ENCODE data around the gene CRYBG3.

Gene CRYBG3

DNA sequence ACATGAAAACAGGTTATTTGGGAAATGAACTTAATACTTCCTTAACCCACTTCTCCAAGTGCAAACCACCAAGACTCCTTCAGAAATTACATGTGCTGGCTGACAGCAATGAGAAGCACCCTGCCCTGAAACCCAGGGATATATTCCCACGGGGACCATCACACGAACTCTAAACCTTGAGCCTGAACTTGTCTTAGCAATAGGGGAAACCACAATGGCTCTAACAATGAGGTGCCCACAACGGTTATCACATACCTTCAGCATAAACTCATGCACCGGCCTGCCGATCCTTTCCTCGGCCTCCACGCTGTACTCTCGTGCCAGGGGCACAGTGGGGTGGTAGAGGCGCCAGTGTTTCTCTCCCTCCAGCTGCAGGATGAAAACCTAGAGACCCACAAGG, 137.0 kb downstream of the CRYBG3 start:
- Mint-ChIP-seq H3K4me3 (no peak overlapping the region), H3K4me1 (peaks cover 25% of the 10 kb centered on the region), H3K27ac (no peak overlapping the region), H3K9me3 (no peaks in the 10 kb centered on the region), H3K27me3 (no peaks in the 10 kb centered on the region), H3K36me3 (peaks cover 69% of the 10 kb centered on the region)
- ATAC-seq, result no peak

DNA sequence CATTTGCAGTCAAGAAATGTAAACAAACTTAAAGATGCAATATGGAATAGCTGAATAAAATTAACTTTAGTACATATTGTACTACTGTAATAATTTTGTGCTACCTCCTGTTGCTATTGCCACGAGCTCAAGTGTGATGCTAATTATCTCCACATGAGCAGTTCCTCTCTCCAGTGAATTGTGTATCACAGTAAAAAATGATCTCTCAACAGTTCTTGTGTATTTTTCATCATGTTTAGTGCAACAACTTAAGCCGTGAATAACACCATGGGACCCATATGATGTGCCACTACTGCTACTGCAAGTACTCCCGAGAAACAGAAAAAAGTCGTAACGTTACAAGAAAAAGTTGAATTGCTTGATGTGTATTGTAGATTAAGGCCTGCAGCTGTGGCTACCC, 138.1 kb downstream of the CRYBG3 start:
- H3K4me1 Mint-ChIP-seq, result peaks cover 32% of the 10 kb centered on the region
- no peak overlapping the region for H3K4me3 Mint-ChIP-seq
- peaks cover 67% of the 10 kb centered on the region for H3K36me3 Mint-ChIP-seq
- no peaks in the 10 kb centered on the region for H3K27me3 Mint-ChIP-seq
- H3K27ac Mint-ChIP-seq, result no peak overlapping the region
- no peak for ATAC-seq
- H3K9me3 Mint-ChIP-seq, result no peaks in the 10 kb centered on the region

GRCh38 chr3:97960551-97960950, 138.7 kb downstream of the CRYBG3 start:
- Mint-ChIP-seq H3K36me3 (peaks cover 61% of the 10 kb centered on the region), H3K9me3 (no peaks in the 10 kb centered on the region), H3K4me1 (peaks cover 28% of the 10 kb centered on the region), H3K4me3 (no peak overlapping the region), H3K27ac (no peak overlapping the region), H3K27me3 (no peaks in the 10 kb centered on the region)
- no peak for ATAC-seq

- no peaks in the 10 kb centered on the region for H3K9me3 Mint-ChIP-seq
- no peak overlapping the region for H3K4me3 Mint-ChIP-seq
- no peak for ATAC-seq
- H3K36me3 Mint-ChIP-seq, result peaks cover 55% of the 10 kb centered on the region
- H3K27ac Mint-ChIP-seq, result no peak overlapping the region
- H3K4me1 Mint-ChIP-seq, result peaks cover 28% of the 10 kb centered on the region
- no peaks in the 10 kb centered on the region for H3K27me3 Mint-ChIP-seq
Observed at GRCh38 chr3:97960993-97961766, 139.4 kb downstream of the CRYBG3 start.

GRCh38 chr3:97967966-97968365, 146.2 kb downstream of the CRYBG3 start:
- peaks cover 63% of the 10 kb centered on the region for H3K4me1 Mint-ChIP-seq
- H3K27me3 Mint-ChIP-seq, result no peaks in the 10 kb centered on the region
- H3K4me3 Mint-ChIP-seq, result no peak overlapping the region
- H3K9me3 Mint-ChIP-seq, result no peaks in the 10 kb centered on the region
- no peak overlapping the region for H3K27ac Mint-ChIP-seq
- ATAC-seq, result no peak
- peaks cover 25% of the 10 kb centered on the region for H3K36me3 Mint-ChIP-seq

- H3K4me3 Mint-ChIP-seq, result no peak overlapping the region
- H3K27me3 Mint-ChIP-seq, result no peaks in the 10 kb centered on the region
- H3K27ac Mint-ChIP-seq, result no peak overlapping the region
Observed at GRCh38 chr3:97968376-97968775, 146.6 kb downstream of the CRYBG3 start.

DNA sequence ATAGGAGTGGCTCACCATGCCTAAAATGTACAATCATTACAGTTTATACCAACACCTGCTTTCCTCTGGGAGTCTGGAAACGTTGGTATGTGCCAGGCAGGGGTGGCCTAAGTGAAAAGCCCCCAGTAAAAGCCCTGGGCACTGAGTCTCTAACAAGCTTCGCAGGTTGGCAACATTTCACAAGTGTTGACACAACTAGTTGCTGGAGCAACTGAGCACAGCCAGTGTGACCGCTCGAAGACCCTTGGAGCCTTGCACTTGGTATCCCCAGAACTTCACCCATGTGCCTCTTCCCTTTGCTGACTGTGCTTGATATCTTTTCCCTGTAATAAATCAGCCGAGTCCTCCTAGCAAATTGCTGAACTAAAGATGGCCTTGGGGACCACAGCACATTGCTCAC, 147.7 kb downstream of the CRYBG3 start:
- Mint-ChIP-seq H3K4me1 (peaks cover 60% of the 10 kb centered on the region), H3K27ac (peak overlapping the region; percentile 91), H3K36me3 (peaks cover 16% of the 10 kb centered on the region), H3K27me3 (no peaks in the 10 kb centered on the region), H3K4me3 (no peak overlapping the region), H3K9me3 (no peaks in the 10 kb centered on the region)
- no peak for ATAC-seq

More at GRCh38 chr3:97968376-97968775, 146.6 kb downstream of the CRYBG3 start:
- no peak for ATAC-seq
- Mint-ChIP-seq H3K36me3 (peaks cover 25% of the 10 kb centered on the region), H3K4me1 (peaks cover 63% of the 10 kb centered on the region), H3K9me3 (no peaks in the 10 kb centered on the region)

GRCh38 chr3:97970156-97970555, 148.3 kb downstream of the CRYBG3 start:
- H3K4me1 Mint-ChIP-seq, result peaks cover 62% of the 10 kb centered on the region
- H3K4me3 Mint-ChIP-seq, result no peak overlapping the region

GRCh38 chr3:97970956-97971620, 149.3 kb downstream of the CRYBG3 start:
- Mint-ChIP-seq H3K4me1 (peaks cover 63% of the 10 kb centered on the region), H3K4me3 (peak overlapping the region; percentile 93), H3K36me3 (peaks cover 16% of the 10 kb centered on the region), H3K27ac (peak overlapping the region; percentile 91), H3K9me3 (no peaks in the 10 kb centered on the region), H3K27me3 (no peaks in the 10 kb centered on the region)
- ATAC-seq, result no peak

More at GRCh38 chr3:97970156-97970555, 148.3 kb downstream of the CRYBG3 start:
- no peaks in the 10 kb centered on the region for H3K27me3 Mint-ChIP-seq
- no peak for ATAC-seq
- peak overlapping the region; percentile 91 for H3K27ac Mint-ChIP-seq
- peaks cover 16% of the 10 kb centered on the region for H3K36me3 Mint-ChIP-seq
- no peaks in the 10 kb centered on the region for H3K9me3 Mint-ChIP-seq

DNA sequence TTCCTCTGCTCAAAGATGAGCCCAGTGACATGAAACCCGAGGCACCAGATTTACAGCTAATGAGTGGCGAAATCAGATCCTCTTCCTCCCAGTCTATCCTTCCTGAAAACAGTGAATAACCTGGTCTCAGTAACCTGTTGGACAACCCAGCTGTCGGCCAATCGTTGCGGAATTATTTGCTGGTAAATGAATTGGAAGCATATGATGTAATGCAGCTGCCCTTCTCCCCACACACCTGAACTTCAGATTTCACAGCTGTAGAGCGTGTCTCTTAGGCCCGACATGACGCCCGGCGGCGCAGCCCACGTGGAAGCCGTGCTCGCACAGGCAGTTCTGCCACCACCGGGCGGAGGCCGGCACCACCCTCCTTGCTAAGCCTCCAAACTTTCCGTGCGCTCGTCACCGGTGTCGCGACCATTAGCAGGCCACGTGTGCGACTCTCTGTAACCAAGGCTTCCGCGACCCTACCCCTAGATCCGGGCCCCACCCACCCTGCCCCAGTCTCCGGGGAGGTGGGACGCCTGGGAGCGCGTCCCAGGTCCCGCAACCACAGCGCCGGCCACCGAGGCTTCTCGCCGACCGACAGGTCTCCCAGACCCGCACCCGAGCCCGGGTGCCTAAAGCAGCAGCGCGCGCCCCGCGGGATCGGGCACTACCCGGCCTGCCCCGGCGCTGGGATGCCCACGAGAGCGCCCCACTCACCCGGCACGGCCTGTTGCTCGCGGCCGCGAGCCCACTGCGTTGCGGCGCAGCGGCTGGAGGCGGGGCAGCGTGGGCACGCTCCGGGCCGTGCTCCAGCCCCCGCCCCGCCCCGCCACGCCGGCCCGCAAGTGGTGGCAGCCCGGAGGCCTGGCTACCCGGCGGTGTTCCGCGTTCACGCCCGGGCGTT, 150.1 kb downstream of the CRYBG3 start, which contains the start of gene RIOX2:
RIOX2 (minus strand) TSS at position 753 of the 889 bp plus-strand sequence. CDS start 4,838 bp downstream, outside the sequence.
- Mint-ChIP-seq H3K36me3 (peaks cover 15% of the 10 kb centered on the region), H3K4me1 (peaks cover 61% of the 10 kb centered on the region), H3K27ac (peak within 1 kb of the TSS; percentile 91), H3K9me3 (no peaks in the 10 kb centered on the region), H3K27me3 (no peaks in the 10 kb centered on the region), H3K4me3 (peak within 1 kb of the TSS; percentile 93)
- peak; percentile 96 for ATAC-seq

- Mint-ChIP-seq H3K27me3 (no peaks in the 10 kb centered on the region), H3K9me3 (no peaks in the 10 kb centered on the region), H3K36me3 (peaks cover 4% of the 10 kb centered on the region), H3K4me1 (peaks cover 53% of the 10 kb centered on the region), H3K4me3 (peak overlapping the region; percentile 52), H3K27ac (peak overlapping the region; percentile 91)
- no peak for ATAC-seq
Observed at GRCh38 chr3:97972976-97973375, 151.2 kb downstream of the CRYBG3 start.

GRCh38 chr3:97974996-97975395, 153.2 kb downstream of the CRYBG3 start:
- Mint-ChIP-seq H3K4me1 (peaks cover 34% of the 10 kb centered on the region), H3K9me3 (no peaks in the 10 kb centered on the region)

DNA sequence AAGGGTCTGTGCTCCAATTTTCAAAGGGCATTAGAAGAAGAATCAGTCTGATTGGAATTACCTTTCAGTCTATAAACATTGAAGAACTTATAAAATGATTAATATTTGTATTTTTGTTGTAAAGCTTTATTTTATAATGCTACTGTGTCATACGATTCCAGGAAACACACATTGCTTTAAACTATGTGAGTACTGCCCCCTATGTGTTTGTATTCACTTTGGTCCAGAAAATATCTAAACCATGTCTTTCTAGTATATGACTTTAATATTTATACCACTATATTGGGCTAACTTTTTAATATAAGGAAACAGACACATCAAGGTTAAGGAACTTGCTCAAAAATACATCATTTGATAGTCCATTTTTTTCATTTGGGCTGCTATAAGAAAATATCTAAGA, 153.7 kb downstream of the CRYBG3 start:
- H3K27me3 Mint-ChIP-seq, result no peaks in the 10 kb centered on the region
- no peaks in the 10 kb centered on the region for H3K9me3 Mint-ChIP-seq
- H3K36me3 Mint-ChIP-seq, result no peaks in the 10 kb centered on the region
- no peak overlapping the region for H3K27ac Mint-ChIP-seq
- no peak for ATAC-seq
- no peak overlapping the region for H3K4me3 Mint-ChIP-seq
- H3K4me1 Mint-ChIP-seq, result peaks cover 30% of the 10 kb centered on the region

More at GRCh38 chr3:97974996-97975395, 153.2 kb downstream of the CRYBG3 start:
- no peak overlapping the region for H3K4me3 Mint-ChIP-seq
- no peaks in the 10 kb centered on the region for H3K27me3 Mint-ChIP-seq
- no peaks in the 10 kb centered on the region for H3K36me3 Mint-ChIP-seq
- H3K27ac Mint-ChIP-seq, result no peak overlapping the region
- no peak for ATAC-seq

DNA sequence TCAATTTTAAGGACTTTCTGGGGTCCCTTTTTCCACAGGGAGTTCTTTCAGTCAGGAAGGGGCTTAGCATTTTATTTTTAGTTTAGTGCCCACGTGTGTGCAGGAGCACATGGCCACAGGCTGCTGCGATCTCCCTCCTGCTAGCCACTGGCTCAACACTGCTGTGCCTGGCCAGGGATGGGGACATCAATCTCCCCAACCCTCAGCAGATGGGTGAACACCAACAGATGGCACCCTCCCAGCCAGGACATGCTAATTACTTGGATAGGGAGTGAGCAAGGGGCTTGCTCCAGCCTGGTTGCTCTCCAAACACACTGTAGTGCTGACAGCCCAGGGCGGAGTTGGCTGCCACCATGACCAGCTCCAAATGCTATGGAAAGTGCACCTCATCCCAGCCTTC, 157.8 kb downstream of the CRYBG3 start:
- H3K27me3 Mint-ChIP-seq, result no peaks in the 10 kb centered on the region
- no peak for ATAC-seq
- peaks cover 7% of the 10 kb centered on the region for H3K4me1 Mint-ChIP-seq
- no peak overlapping the region for H3K27ac Mint-ChIP-seq
- no peaks in the 10 kb centered on the region for H3K9me3 Mint-ChIP-seq
- no peak overlapping the region for H3K4me3 Mint-ChIP-seq
- H3K36me3 Mint-ChIP-seq, result no peaks in the 10 kb centered on the region

GRCh38 chr3:97981886-97982285, 160.1 kb downstream of the CRYBG3 start:
- H3K27ac Mint-ChIP-seq, result no peak overlapping the region
- no peaks in the 10 kb centered on the region for H3K27me3 Mint-ChIP-seq
- H3K4me1 Mint-ChIP-seq, result no peaks in the 10 kb centered on the region
- H3K36me3 Mint-ChIP-seq, result no peaks in the 10 kb centered on the region
- H3K9me3 Mint-ChIP-seq, result no peaks in the 10 kb centered on the region
- ATAC-seq, result no peak
- H3K4me3 Mint-ChIP-seq, result no peak overlapping the region

Measured in stimulated activated memory B cell treated with anti-CD40 and anti-IgM and Interleukin-4, amounts not matched to agents 10 μg/mL and 1 μg/mL and 100 μg/mL, for 72 hours (primary cell).